Body of pancreas (tissue), 4 donors: ENCODE results near the gene ZDHHC4.

Source experiments
- CTCF ChIP-seq, 7 experiments: fragments of 450-650 bp in 4 of 7; fragments of 200-600 bp in 3 of 7; sonication (generic) in 3 of 7; IDR thresholded peaks; one replicate each; pipeline ENCODE4 v1.5.1; 2016 to 2019; ENCODE audit warnings: antibody characterized with exemption in 7 of 7
- POLR2A ChIP-seq, 3 donors: fragments of 450-650 bp; IDR thresholded peaks; one replicate each; pipeline ENCODE4 v1.6.1; 2016; ENCODE audit warnings: antibody characterized with exemption in 3 of 3, mild to moderate bottlenecking in 2 of 3

- TF ChIP-seq POLR2A (IDR thresholded peaks at IDR 0.05) (peak; percentile 15 to 59 (median 39)), CTCF (IDR thresholded peaks at IDR 0.05) (no peak)
Measured at GRCh38 chr7:6636741-6637543, 59.7 kb downstream of the ZDHHC4 start, which contains the start of gene ZNF316.
